Thymus (tissue), 11 donors: ENCODE measurements around the gene HAUS6. TPM values are rescaled to one million over a fixed set of nuclear protein-coding genes. Genes with fewer than 3 reads are reported as not detected.
"Not testable (repeated sequence)": the region's sequence is repeated elsewhere in the genome, so short reads cannot be mapped to it uniquely, and the experiment has no call there.

Source experiments
- DNase-seq, 9 donors: peaks; one replicate each; pipeline ENCODE4 v3.0.0-alpha.2; 2013; ENCODE audit warnings: low spot score in 9 of 9, low read depth in 6 of 9, missing footprints in 1 of 9
- H3K27ac ChIP-seq, 2 donors: one replicate each; pipeline ENCODE4 v1.5.1; 2013; ENCODE audit warnings: control low read depth in 1 of 2, low read depth in 1 of 2, low read length in 1 of 2, mild to moderate bottlenecking in 1 of 2, moderate library complexity in 1 of 2
- H3K27me3 ChIP-seq, 2 donors: one replicate each; pipeline ENCODE4 v1.5.1; 2013; ENCODE audit warnings: low read length in 1 of 2; ENCODE audit not compliant: control insufficient read depth in 2 of 2, insufficient read depth in 1 of 2
- H3K36me3 ChIP-seq, 2 donors: one replicate each; pipeline ENCODE4 v1.5.1; 2013; ENCODE audit warnings: low read length in 1 of 2, mild to moderate bottlenecking in 1 of 2, moderate library complexity in 1 of 2; ENCODE audit not compliant: control insufficient read depth in 2 of 2, insufficient read depth in 2 of 2
- H3K4me1 ChIP-seq, 2 donors: one replicate each; pipeline ENCODE4 v1.5.1; 2013; ENCODE audit warnings: low read length in 2 of 2; ENCODE audit not compliant: control insufficient read depth in 2 of 2, insufficient read depth in 2 of 2
- H3K4me3 ChIP-seq, 2 donors: one replicate each; pipeline ENCODE4 v1.5.1; 2013; ENCODE audit warnings: low read length in 2 of 2, control low read depth in 1 of 2, mild to moderate bottlenecking in 1 of 2
- H3K9me3 ChIP-seq, 2 donors: one replicate each; pipeline ENCODE4 v1.5.1; 2013; ENCODE audit warnings: low read length in 1 of 2, mild to moderate bottlenecking in 1 of 2; ENCODE audit not compliant: control insufficient read depth in 2 of 2, insufficient read depth in 1 of 2
- WGBS: extraction: QIAGEN DNeasy Blood & Tissue Kit; methylation state at CpG from one replicate; pipeline ENCODE4 v1.1.7; 2013; 5-methylcytosine and 5-hydroxymethylcytosine counted together
- polyA plus RNA-seq: library from polyadenylated mRNA; stranded (reverse); fragments of 200-250 nt; gene quantifications from one replicate; pipeline ENCODE4 v1.2.3, GENCODE V29; 2013
- total RNA-seq: library from RNA; stranded (reverse); fragments of 120-200 nt; gene quantifications from one replicate; pipeline ENCODE4 v1.2.4, GENCODE V29; 2013
- donor health status: healthy.

Gene HAUS6
- total and polyA plus RNA-seq, 2 donors = 10.8 to 23.8 TPM

- WGBS = 92% methylated on average over 14 of the region's 14 CpGs
- Histone ChIP-seq H3K4me1 (peaks cover 7 to 17% of the 10 kb centered on the region in 2 donors), H3K36me3 (peaks cover 0 to 1% of the 10 kb centered on the region in 2 donors)
Measured at GRCh38 chr9:19104515-19105282, 2.0 kb upstream of the HAUS6 start.

GRCh38 chr9:19102181-19102630, 498 bp downstream of the HAUS6 start:
- WGBS = 2% methylated on average over 21 of the region's 21 CpGs
- Histone ChIP-seq H3K4me1 (peaks cover 7 to 17% of the 10 kb centered on the region in 2 donors), H3K36me3 (peaks cover 0 to 6% of the 10 kb centered on the region in 2 donors), H3K27ac (peak overlapping the region; percentile 78 to 93), H3K4me3 (peak overlapping the region; percentile 64 to 92), H3K9me3 (no peaks in the 10 kb centered on the region), H3K27me3 (no peaks in the 10 kb centered on the region)
- DNase-seq = peak in 7 of 9 donors; percentile 32 to 83 (median 59)

More at GRCh38 chr9:19104515-19105282, 2.0 kb upstream of the HAUS6 start:
- H3K27ac ChIP-seq = no peak overlapping the region
- DNase-seq = no peak
- no peaks in the 10 kb centered on the region for H3K9me3 ChIP-seq
- H3K27me3 ChIP-seq = no peaks in the 10 kb centered on the region
- H3K4me3 ChIP-seq = no peak overlapping the region

- Histone ChIP-seq H3K27ac (no peak overlapping the region), H3K4me3 (no peak overlapping the region), H3K9me3 (no peaks in the 10 kb centered on the region), H3K4me1 (peaks cover 7 to 17% of the 10 kb centered on the region in 2 donors), H3K36me3 (peaks cover 2 to 10% of the 10 kb centered on the region in 2 donors), H3K27me3 (no peaks in the 10 kb centered on the region)
- DNase-seq = no peak
- 95% methylated on average over 8 of the region's 8 CpGs for WGBS
Measured at GRCh38 chr9:19101203-19101602, 1.5 kb downstream of the HAUS6 start.

- not testable (repeated sequence) for H3K4me3 ChIP-seq, DNase-seq, H3K27ac ChIP-seq, H3K27me3 ChIP-seq, H3K9me3 ChIP-seq
- H3K4me1 ChIP-seq = peaks cover 7 to 14% of the 10 kb centered on the region in 2 donors
- H3K36me3 ChIP-seq = peaks cover 16 to 37% of the 10 kb centered on the region in 2 donors
Measured at GRCh38 chr9:19097431-19097830, 5.3 kb downstream of the HAUS6 start.

GRCh38 chr9:19087106-19088000, 15.4 kb downstream of the HAUS6 start:
- H3K9me3 ChIP-seq = no peaks in the 10 kb centered on the region
- peaks cover 50 to 74% of the 10 kb centered on the region in 2 donors for H3K36me3 ChIP-seq
- no peaks in the 10 kb centered on the region for H3K27me3 ChIP-seq
- no peak overlapping the region for H3K4me3 ChIP-seq
- H3K27ac ChIP-seq = no peak overlapping the region
- no peak for DNase-seq
- WGBS = 98% methylated on average over 6 of the region's 6 CpGs
- no peaks in the 10 kb centered on the region for H3K4me1 ChIP-seq

- H3K36me3 ChIP-seq = peaks cover 38 to 60% of the 10 kb centered on the region in 2 donors
- WGBS = 91% methylated on average over 2 of the region's 2 CpGs
- H3K4me1 ChIP-seq = no peaks in the 10 kb centered on the region
- no peaks in the 10 kb centered on the region for H3K27me3 ChIP-seq
- H3K4me3 ChIP-seq = no peak overlapping the region
- no peaks in the 10 kb centered on the region for H3K9me3 ChIP-seq
- no peak overlapping the region for H3K27ac ChIP-seq
- peak in 3 of 9 donors; percentile 11 to 48 (median 24) for DNase-seq
Measured at GRCh38 chr9:19085295-19085694, 17.4 kb downstream of the HAUS6 start.

- H3K4me3 ChIP-seq = no peak overlapping the region
- H3K36me3 ChIP-seq = peaks cover 50 to 74% of the 10 kb centered on the region in 2 donors
- H3K9me3 ChIP-seq = no peaks in the 10 kb centered on the region
- no peak overlapping the region for H3K27ac ChIP-seq
- no peak for DNase-seq
- no peaks in the 10 kb centered on the region for H3K4me1 ChIP-seq
- 96% methylated on average over 1 of the region's 1 CpG for whole genome bisulfite sequencing
- H3K27me3 ChIP-seq = no peaks in the 10 kb centered on the region
Measured at GRCh38 chr9:19074836-19075235, 27.9 kb downstream of the HAUS6 start.

- DNase-seq = no peak
- Histone ChIP-seq H3K27me3 (no peaks in the 10 kb centered on the region), H3K4me3 (no peak overlapping the region), H3K36me3 (peaks cover 50 to 78% of the 10 kb centered on the region in 2 donors), H3K9me3 (no peaks in the 10 kb centered on the region), H3K4me1 (no peaks in the 10 kb centered on the region), H3K27ac (no peak overlapping the region)
- 98% methylated on average over 2 of the region's 2 CpGs for WGBS
Measured at GRCh38 chr9:19074229-19074628, 28.5 kb downstream of the HAUS6 start.

GRCh38 chr9:19057033-19057432, 45.7 kb downstream of the HAUS6 start:
- H3K4me3 ChIP-seq = no peak overlapping the region
- H3K36me3 ChIP-seq = peaks cover 13 to 49% of the 10 kb centered on the region in 2 donors
- DNase-seq = no peak
- no peak overlapping the region for H3K27ac ChIP-seq
- no peaks in the 10 kb centered on the region for H3K27me3 ChIP-seq
- no peaks in the 10 kb centered on the region for H3K4me1 ChIP-seq
- H3K9me3 ChIP-seq = no peaks in the 10 kb centered on the region
